ENCODE results near the gene SNX18. TPM values are rescaled to one million over a fixed set of nuclear protein-coding genes. Genes with fewer than 3 reads are reported as not detected.

Gene SNX18
- polyA plus RNA-seq, 1 of the 3 experiments (the other 2 are of a cell fraction): 4.6 TPM

- H2AFZ ChIP-seq (ENCODE audit: low read depth): no peak overlapping the region
- H3K9ac ChIP-seq: no peak overlapping the region
- H3K36me3 ChIP-seq (replicated peaks in 1 of 2; ENCODE audit: control insufficient read depth in 1 of 2, insufficient read depth in 2 of 2, low read length in 1 of 2): no peaks in the 10 kb centered on the region
- DNase-seq: no peak
- H3K9me3 ChIP-seq: no peaks in the 10 kb centered on the region
- 0 out of 2 replicates have a peak, but pooled peaks cover 3% of the 10 kb centered on the region for H3K79me2 ChIP-seq (ENCODE audit: insufficient read depth)
- WGBS (ENCODE audit: low lambda C conversion rate): 98% methylated on average over 2 of the region's 2 CpGs
- H3K27ac ChIP-seq (ENCODE audit: low read depth in 2 of 2, low read length in 1 of 2): no peak overlapping the region
- no peaks in the 10 kb centered on the region for H4K20me1 ChIP-seq (ENCODE audit: insufficient read depth)
- H3K4me2 ChIP-seq: no peak overlapping the region
- H3K4me1 ChIP-seq (ENCODE audit: control insufficient read depth in 1 of 2, insufficient read depth in 2 of 2, low read depth in 1 of 2, low read length in 1 of 2): peaks cover 0 to 10% of the 10 kb centered on the region in 2 experiments; a peak in 1 of 4 replicates
- H3K9me2 ChIP-seq: no peaks in the 10 kb centered on the region
- H3F3A ChIP-seq (replicated peaks; ENCODE audit: insufficient read depth): no peaks in the 10 kb centered on the region
- CTCF ChIA-PET: interaction anchor here (0.8 kb wide), 2 partner anchors 19 to 307 kb away, joined by 3 to 4 read pairs; no protein-coding TSS in a partner anchor
- POLR2A ChIA-PET: no interaction called here
- TF ChIP-seq EZH2phosphoT487 (IDR thresholded peaks at IDR 0.05; ENCODE audit: borderline replicate concordance, low read depth) (no peak), YY1 (IDR thresholded peaks at IDR 0.05; ENCODE audit: low read depth) (no peak), SIN3A (IDR thresholded peaks at IDR 0.05; ENCODE audit: borderline replicate concordance, low read depth, low read length) (no peak), CHD2 (IDR thresholded peaks at IDR 0.05; ENCODE audit: low read length, partially characterized antibody) (no peak), ELF1 (IDR thresholded peaks at IDR 0.05) (no peak), MEF2A (IDR thresholded peaks at IDR 0.05; ENCODE audit: borderline replicate concordance, low read depth) (no peak), TEAD4 (IDR thresholded peaks at IDR 0.05; ENCODE audit: borderline replicate concordance, insufficient read depth) (no peak), MAX (IDR thresholded peaks at IDR 0.05; ENCODE audit: low read depth) (no peak)
- no peaks in the 10 kb centered on the region for H3K27me3 ChIP-seq (ENCODE audit: insufficient read depth)
- H3K4me3 ChIP-seq (ENCODE audit: low read depth in 2 of 2, low read length in 1 of 2): no peak overlapping the region
Observed at GRCh38 chr5:54537725-54538124, 20.2 kb downstream of the SNX18 start.

- Histone ChIP-seq H2AFZ (ENCODE audit: low read depth) (no peak overlapping the region), H3K9me2 (no peaks in the 10 kb centered on the region), H3K27me3 (ENCODE audit: insufficient read depth) (no peaks in the 10 kb centered on the region), H3K9ac (no peak overlapping the region), H3K9me3 (no peaks in the 10 kb centered on the region), H3K4me2 (no peak overlapping the region), H3K79me2 (ENCODE audit: insufficient read depth) (0 out of 2 replicates have a peak, but pooled peaks cover 3% of the 10 kb centered on the region), H3K4me3 (ENCODE audit: low read depth in 2 of 2, low read length in 1 of 2) (no peak overlapping the region), H3K36me3 (replicated peaks in 1 of 2; ENCODE audit: control insufficient read depth in 1 of 2, insufficient read depth in 2 of 2, low read length in 1 of 2) (peaks cover 0 to 1% of the 10 kb centered on the region in 2 experiments), H4K20me1 (ENCODE audit: insufficient read depth) (no peaks in the 10 kb centered on the region), H3K27ac (ENCODE audit: low read depth in 2 of 2, low read length in 1 of 2) (no peak overlapping the region), H3F3A (replicated peaks; ENCODE audit: insufficient read depth) (no peaks in the 10 kb centered on the region), H3K4me1 (ENCODE audit: control insufficient read depth in 1 of 2, insufficient read depth in 2 of 2, low read depth in 1 of 2, low read length in 1 of 2) (peaks cover 0 to 10% of the 10 kb centered on the region in 2 experiments; a peak in 1 of 4 replicates)
- TF ChIP-seq MAX (IDR thresholded peaks at IDR 0.05; ENCODE audit: low read depth): no peak
- no peak for TF ChIP-seq TAF1 (IDR thresholded peaks at IDR 0.05; ENCODE audit: borderline replicate concordance, low read depth, low read length)
- no peak for TF ChIP-seq USF2 (IDR thresholded peaks at IDR 0.05; ENCODE audit: borderline replicate concordance, low read depth, low read length)
- no peak for TF ChIP-seq NRF1 (IDR thresholded peaks at IDR 0.05; ENCODE audit: low read depth, low read length)
- TF ChIP-seq GATA2 (CRISPR knock-in tag; IDR thresholded peaks at IDR 0.05): no peak
- no peak for TF ChIP-seq TEAD4 (IDR thresholded peaks at IDR 0.05; ENCODE audit: borderline replicate concordance, insufficient read depth)
- TF ChIP-seq POLR2AphosphoS5 (IDR thresholded peaks at IDR 0.05; ENCODE audit: low read depth, low read length): no peak
- TF ChIP-seq RCOR1 (IDR thresholded peaks at IDR 0.05; ENCODE audit: low read length): no peak
- ChIA-PET POLR2A (no interaction called here), CTCF (interaction anchor here (0.8 kb wide), 2 partner anchors 20 to 307 kb away, joined by 3 to 4 read pairs; no protein-coding TSS in a partner anchor)
- no peak for DNase-seq
- 93% methylated on average over 3 of the region's 3 CpGs for WGBS (ENCODE audit: low lambda C conversion rate)
Observed at GRCh38 chr5:54538156-54538555, 20.6 kb downstream of the SNX18 start.
